Fibroblast of mammary gland (primary cell): ENCODE results near the gene DNAJA4.

Experiments
- DNase-seq: peaks from one replicate; pipeline ENCODE4 v3.0.0-alpha.2; 2010; ENCODE audit warnings: low read depth
- H3K4me3 ChIP-seq: 2 replicates; pipeline ENCODE4 v1.5.1; 2011; ENCODE audit warnings: low read depth, mild to moderate bottlenecking, low read length, moderate library complexity; ENCODE audit not compliant: control insufficient read depth
- CTCF ChIP-seq: conservative IDR thresholded peaks from 2 replicates; pipeline ENCODE4 v1.5.1; 2011; ENCODE audit warnings: low read depth, low read length, inconsistent platforms; ENCODE audit not compliant: control insufficient read depth, insufficient read depth

The DNAJA4 gene

GRCh38 chr15:78322724-78323521, 58.6 kb downstream of the DNAJA4 start:
- no peak overlapping the region for H3K4me3 ChIP-seq
- TF ChIP-seq CTCF, result no peak
- DNase-seq, result no peak

GRCh38 chr15:78323693-78324092, 59.3 kb downstream of the DNAJA4 start:
- no peak for DNase-seq
- H3K4me3 ChIP-seq, result no peak overlapping the region
- no peak for TF ChIP-seq CTCF

GRCh38 chr15:78324144-78324543, 59.8 kb downstream of the DNAJA4 start:
- DNase-seq, result no peak
- no peak for TF ChIP-seq CTCF
- no peak overlapping the region for H3K4me3 ChIP-seq

- TF ChIP-seq CTCF, result no peak
- DNase-seq, result no peak
- H3K4me3 ChIP-seq, result no peak overlapping the region
Observed at GRCh38 chr15:78325092-78325843, 60.9 kb downstream of the DNAJA4 start.

- H3K4me3 ChIP-seq, result no peak overlapping the region
- no peak for TF ChIP-seq CTCF
- DNase-seq, result peak; percentile 32
Observed at GRCh38 chr15:78327466-78327865, 63.1 kb downstream of the DNAJA4 start.

- DNase-seq, result no peak
- no peak for TF ChIP-seq CTCF
- no peak overlapping the region for H3K4me3 ChIP-seq
Observed at GRCh38 chr15:78329625-78330024, 65.3 kb downstream of the DNAJA4 start.
